GM18502 (cell line): ENCODE measurements around the gene GLRX.

Experiments used
- ATAC-seq: cut with Tn5 transposase; IDR thresholded peaks from one replicate; pipeline ENCODE4 v1.9.1; 2021; ENCODE audit warnings: mild to moderate bottlenecking; ENCODE audit not compliant: unreplicated experiment, poor library complexity

Gene GLRX, protein sequence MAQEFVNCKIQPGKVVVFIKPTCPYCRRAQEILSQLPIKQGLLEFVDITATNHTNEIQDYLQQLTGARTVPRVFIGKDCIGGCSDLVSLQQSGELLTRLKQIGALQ

DNA sequence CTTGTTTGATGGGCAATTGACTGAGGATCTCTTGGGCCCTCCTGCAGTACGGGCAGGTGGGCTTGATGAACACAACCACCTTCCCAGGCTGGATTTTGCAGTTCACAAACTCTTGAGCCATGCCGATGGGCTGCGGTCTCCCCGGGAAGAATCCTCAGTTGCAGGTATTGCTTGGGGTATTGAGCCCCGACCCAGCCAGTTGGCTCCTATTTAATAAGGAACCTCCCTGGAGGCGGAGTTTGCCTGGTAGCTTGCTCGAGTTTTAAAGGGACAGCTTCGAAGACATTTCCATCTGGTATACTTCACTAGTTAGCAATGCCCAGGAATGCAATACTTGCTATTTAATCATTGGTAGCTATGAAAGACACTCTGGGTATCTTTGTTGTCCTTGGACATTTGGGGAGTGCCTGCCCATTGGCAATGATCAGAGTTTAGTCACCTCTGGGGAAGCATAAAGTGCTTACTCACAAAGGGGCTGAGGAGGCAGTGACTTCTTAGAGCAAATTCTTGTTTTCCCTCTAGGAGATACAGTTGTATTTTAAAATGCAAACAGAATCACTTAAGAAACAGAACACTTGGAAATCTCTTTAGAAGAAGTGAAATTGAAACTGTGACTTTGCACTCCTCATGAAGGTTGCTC, at the start of gene GLRX:
Gene GLRX, minus strand, starts transcription at position 185 of the 640 bp plus-strand sequence. Its CDS starts 64 bp downstream, at position 121.
- peak; percentile 46 for ATAC-seq

DNA sequence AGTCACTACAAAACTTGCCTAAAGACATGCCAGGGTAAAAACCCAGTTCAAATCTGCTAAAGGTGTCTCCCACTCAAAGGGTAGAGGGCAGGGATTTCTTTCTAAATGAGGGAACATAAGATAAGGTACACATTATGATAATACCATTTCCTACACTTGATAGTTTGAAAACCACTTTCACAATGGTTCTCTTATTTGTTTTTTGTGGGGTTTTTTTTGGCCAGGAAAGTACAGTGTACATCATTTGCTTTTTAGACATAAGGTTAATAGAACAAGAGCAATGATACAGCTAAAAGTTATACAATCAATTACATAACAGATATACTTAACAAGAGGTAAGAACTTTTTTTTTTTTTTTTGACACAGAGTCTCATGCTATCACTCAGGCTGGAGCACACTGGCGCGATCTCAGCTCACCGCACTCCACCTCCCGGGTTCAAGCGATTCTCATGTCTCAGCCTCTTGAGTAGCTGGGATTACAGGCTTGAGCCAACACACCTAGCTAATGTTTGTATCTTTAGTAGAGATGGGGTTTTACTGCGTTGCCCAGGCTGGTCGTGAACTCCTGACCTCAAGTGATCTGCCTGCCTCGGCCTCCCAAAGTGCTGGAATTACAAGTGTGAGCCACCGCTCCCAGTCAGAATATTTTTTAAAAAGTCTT, 48.8 kb upstream of the GLRX start:
- ATAC-seq: no peak

DNA sequence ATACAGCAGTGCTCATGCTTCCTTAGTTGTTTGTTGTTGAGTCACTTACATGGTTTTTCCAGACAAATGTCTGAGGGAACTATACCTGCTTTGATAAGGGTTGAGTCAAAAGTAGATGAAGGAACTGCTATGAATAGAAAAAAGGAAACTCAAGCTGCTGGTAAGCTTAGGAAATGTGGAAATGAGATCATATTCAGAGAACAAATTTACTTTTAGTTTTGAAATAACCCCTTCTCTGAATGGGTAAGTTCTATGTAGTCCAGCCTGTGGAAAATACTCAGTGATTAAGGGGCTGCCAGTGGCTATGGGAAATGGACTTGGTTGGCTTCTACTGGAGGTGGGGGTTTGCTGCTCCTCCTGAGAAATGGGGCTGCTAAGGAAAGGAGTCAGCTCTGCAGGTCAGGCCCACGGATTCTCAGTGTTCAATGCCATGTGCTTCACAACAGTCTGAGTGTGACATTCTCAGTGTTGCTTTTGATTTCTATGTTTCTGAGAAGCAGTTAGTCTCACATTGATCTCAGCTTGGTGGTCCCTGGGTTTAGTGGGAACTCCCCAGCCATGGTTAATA, 47.7 kb upstream of the GLRX start:
- peak; percentile 70 for ATAC-seq

DNA sequence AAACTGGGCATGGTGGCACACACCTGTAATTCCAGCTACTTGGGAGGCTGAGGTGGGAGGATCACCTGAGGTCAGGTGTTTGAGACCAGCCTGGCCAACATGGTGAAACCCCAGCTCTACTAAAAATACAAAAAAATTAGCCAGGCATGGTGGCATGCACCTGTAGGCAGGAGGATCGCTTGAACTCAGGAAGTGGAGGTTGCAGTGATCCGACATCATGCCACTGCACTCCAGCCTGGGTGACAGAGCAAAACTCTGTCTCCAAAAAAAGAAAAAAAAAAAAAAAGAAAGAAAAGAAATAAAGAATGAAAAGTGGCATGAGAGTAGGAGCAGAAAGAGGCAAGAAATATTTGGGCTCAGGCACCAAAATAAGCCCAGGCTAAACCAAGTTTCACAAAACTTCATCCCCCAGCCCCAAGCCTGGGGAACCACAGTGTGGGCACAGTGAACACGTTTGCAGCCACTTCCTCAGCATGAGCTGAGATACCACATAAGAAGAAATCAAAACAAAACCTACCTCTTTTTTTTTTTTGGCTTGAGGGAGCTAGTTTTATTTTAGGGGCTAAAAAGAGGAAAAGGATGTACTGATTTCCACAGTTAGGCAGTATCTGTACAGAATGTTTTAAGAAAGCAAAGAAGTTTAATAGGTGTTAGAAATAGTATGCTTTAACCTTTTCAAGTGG, 46.8 kb upstream of the GLRX start:
- peak; percentile 57 for ATAC-seq

DNA sequence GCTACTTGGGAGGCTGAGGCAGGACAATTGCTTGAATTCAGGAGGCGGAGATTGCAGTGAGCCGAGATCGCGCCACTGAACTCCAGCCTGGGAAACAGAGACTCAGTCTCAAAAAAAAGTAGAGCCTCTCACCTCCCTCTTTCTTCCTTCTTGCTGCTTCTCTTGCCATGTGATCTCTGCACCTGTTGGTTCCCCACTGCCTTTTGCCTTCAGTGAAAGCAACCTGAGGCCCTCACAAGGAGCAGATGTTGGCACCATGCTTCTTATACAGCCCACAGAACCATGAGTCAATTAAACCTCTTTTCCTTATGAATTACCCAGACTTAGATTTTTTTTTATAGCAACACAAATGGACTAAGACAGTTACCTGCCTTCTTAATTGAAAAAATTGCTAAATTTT, 45.6 kb upstream of the GLRX start:
- ATAC-seq: no peak

DNA sequence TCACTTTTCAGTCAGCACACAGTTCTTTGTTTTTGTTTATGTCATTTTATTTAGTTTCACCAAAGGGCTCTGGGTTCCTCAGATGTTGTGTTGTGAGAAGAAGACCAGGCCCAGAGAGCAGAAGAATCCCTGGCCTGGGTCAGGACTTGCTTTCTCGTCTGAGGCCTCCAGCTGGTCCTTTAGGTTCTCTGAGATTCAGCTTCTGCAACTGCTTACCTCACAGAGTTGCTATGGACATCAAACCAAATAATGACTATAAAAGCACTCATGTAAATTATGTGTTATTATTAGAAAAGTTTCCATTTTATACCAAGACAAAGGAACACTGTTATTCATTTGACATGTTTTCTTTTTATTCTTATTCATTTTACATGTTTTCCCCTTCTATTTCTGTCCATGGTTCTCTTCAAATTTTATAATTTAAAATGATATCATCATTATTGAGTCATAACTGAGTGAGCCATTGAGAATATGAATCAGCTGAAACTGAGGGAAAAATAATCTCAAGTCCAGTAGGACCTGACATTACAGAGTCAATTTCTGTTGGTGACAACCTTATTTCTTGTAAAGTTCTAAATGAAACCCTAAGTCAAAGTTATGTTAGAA, 44.0 kb upstream of the GLRX start:
- no peak for ATAC-seq

DNA sequence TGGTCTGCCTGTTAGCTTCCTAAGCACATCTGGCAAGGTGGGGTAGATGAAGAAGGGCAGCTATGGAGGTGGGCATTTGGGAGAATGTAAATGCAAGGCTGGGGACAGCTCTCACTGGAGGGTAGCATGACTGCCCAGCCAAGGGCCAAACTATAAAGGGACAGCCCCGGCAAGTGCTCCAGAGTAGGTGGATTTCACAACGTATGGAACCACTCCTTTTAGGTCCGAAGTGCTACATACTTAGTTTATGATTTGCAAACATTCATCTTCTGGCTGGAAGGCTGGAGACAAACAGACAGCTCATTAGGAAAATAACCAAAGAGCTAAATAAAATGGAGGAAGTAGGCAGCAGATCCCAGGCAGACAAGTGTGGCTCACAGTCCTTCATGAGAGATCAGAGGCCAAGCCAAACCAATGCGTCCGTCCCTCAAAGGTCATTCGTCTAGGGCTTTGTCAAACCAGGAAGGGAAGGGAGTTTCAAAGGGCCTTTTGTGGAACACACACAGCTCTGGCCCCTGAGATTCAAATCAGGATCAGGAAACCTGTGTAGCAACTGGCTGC, 42.5 kb upstream of the GLRX start:
- no peak for ATAC-seq

DNA sequence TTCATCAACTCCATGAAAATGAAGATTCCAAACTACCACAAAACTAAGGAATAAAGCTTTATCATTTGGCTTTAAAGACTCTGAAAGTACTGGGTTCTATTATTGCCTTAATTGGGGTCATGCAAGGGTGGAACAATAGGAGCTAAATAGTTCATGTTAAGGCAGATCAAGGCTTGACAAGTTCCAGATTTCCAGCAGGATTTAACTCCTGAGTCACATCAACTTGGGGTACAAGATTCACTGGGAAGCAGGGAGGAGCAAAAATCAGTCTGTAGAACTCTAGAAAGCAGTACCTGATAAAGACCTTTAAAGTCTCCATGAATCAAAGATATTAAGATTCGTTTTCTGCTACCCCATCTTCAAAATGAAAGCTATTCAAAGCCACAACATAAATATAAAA, 41.9 kb upstream of the GLRX start:
- no peak for ATAC-seq

DNA sequence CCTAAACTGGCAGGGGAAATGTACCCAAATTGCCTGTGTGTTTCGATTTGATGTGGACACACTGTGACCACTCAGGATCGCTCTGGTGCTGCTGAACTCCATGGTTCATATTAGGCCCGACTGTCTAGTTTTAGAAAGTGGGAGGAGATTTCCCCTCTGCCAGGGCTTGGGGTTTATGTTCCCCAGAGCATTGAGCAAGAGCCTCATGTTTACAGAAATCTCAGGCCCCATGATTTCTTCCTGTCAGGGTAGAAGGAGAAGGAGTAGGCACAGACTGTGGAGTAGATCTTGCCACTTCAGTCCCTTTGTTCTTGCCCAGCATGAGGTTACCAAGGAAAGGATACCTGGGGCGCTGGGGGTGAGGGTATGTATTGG, 40.8 kb upstream of the GLRX start:
- ATAC-seq: no peak

DNA sequence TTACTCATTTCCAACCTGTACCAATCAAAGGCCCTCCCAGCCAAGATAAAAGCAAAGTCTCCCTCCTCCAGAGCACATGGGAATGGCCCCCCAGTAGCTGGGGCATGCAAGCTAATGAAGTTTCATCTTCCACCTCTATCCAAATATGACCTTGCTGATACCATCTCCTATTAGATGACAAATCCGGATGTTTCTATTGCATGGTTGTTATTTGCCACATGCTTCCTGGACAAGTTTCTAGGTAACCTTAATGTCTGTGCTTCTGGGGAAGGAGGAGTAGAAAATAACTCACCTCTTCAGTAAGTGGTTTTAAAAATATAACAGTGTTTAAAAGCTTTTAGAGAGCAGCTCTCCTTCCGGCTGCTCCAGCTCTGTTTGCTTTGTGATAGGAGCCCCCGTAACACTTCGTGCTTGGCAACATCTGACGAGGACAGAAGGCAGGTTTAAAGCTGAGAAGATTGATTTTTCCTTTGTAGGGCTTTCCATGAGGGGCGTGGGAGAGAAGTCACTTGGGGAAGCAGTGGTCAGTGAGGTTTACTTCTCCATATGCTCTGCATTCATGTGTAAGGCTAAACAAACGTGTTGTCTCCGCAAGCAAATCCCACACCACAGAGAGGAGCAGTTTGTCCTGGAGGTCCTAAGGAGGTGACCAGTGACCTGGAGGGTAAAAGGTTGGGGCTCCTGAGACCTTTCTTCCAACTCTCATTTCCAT, 40.3 kb upstream of the GLRX start:
- no peak for ATAC-seq

DNA sequence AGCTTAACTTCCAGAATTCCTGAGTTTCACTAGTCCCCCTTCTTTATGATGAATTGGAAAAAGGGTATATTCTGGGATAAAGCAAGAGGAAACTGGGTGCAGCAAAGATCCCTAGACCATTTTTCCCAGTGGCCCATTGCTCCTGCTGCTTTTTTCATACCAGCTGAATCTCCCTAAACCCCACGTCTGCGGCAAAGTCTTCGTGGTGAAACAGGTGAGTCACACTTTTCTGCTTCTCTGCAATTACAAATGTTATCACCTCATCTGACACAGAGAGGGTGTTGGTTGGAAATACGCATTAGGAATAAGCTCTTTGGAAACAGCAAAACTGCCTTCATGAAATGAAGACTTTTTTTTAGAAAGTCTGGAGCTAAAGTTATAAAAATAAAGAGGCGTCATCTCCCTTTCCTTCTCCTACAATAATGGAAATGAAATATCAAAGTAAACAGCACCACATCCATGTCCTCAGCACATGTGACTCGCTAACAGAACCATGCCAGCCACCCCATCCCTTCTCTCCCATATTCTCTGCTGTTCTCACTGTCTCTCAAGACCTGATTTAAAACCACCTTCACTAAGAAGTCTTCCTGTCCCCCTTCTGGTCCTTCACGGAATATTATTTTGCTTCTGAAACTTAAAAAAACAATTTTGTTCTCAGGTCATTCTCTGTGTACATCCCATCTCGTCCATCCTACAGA, 39.5 kb upstream of the GLRX start:
- no peak for ATAC-seq

DNA sequence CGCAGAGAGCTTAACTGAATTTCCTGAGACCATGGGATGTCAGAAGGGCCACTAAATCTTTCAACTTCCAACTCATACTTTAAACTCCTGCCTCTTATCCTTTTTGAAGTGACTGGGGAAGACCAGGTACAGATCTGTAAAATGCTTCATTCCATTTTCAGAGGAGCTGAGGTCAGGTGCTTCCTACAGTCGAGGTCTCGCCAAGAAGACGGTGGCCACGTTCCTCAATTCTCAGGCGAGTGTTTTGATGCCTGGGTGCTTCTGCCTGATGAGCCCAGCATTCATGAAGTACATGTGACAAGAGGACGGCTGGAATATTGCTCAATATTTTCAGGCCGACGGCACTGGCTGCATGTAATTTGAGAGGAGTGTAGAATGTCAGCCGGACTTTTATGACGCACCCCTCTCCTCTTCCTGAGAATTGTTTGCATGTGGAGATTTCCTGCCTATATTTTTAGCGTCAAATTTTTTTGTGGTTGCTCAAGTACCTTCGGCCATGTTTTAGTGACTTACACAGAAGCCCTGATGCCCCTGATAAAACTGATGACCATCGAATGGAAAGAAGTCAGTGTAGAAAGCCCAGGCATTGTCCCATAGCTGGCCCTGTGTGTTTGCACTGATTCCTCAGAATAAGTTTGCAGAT, 38.8 kb upstream of the GLRX start:
- ATAC-seq: no peak

DNA sequence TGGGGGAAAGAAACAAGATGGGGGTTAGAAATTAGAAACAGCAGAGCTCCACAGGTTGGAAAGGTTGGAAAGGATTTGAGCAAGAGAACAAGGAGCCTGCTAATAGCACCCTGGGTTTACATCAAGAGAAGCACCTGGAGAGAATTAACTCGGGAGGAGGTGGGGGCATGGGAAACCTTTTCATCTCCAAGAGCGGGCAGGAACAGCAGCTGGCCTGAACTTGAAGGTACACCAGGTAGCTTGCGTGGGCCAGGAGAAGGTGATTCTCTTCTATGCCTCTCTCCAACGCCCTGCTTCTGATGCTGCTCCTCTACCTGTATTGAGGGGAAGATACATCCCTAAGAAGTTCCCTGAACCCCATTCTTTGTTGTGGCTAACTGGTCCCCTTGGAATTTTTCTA, 37.1 kb upstream of the GLRX start:
- no peak for ATAC-seq

DNA sequence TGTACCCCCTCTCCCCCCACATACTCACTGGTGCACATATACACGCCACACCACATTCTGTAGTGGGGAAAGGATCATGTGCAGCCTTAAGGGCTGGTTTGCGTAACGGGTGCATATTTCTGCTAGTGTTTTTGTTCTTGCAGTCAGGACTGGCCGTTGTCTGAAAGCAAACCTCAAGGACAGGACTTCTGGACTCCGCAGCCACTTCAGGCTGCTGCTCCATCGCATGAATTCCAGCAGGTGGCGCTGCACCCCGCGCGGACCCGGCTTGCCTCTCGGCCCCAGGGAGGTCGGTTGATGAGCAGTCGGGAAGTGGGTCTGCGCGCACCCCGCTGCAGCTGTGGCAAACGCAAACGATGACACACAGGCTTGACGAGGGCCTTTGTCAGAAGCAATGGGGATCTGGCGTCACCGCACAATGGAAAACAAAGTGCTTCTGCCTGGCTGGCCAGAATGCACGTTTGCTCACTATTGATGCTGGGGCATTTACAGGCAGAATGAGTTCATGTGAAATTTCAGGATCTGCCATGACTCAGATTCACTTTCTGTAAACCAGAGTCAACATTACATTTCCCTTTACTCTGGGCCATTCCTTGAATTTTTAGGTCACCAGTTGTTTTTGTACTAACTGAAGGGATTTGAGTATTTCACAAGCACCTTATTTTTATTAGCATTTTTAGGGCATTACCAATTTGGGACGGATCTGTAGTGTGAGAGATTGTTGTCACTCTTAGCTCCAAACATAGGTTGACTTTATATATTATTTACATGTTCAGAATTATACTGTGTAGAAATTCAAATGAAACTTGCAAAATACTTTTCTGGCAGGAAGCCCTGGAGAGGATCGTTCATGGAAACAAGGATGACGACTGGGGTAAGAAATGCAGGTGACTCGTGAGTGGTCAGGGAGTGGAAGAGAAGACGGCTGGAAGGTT, 36.4 kb upstream of the GLRX start:
- ATAC-seq: peak; percentile 82

DNA sequence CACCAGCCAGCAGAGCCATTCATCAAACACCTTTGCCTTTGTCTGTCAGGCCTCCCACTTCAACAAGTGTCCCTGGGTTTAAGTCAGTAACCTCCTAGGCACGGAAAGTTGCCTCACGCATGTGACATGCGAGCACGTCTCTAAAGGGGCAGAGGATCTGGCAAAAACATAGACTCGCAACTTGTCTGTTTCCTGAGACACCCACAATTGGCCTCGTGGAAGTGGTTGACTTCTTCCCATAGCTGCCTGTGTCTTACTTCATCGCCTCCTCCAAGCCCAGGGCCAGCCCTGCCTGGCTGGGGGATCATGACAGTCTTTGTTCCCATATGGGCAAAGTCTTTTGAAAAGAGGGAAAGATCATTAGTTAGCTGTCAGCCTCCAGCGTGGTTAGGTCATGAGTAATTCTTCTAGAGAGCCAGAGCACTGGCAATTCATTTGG, 35.5 kb upstream of the GLRX start:
- ATAC-seq: no peak

DNA sequence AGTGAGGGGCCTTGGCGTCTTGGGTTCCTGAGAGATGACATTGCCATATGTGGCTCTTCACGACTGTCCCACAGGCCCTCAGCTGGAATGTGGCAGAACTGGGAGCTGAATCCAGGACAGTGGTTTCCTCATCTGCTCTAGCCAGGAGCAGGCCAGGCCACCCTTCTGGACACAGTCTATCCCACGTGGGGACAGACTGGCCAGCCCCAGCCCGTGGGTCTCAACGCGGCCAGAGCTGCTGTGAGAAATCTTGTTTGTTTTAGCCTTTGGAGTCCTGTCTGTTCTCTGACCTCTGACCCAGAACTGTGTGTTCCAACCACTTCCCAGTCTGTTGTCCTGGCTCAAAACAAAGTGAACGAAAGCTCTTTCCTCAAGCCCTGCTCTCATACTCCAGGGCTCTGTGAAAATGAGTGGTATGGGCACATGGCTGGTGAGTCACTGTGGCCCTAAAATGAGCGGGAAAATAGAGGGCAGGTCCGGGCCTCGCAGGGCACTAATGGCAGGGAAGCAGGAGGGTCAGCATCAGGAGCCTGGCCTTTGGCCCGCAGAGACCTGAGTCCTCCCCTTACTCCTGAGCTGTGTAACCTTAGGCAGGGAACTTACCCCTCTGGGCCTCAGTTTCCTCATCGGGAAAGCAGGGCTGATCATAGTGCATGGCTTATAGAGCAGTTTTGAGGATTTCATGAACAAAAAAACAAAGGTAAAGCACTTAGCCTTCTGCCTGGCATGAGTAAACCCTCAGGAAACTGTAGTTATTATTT, 34.8 kb upstream of the GLRX start:
- ATAC-seq: no peak

DNA sequence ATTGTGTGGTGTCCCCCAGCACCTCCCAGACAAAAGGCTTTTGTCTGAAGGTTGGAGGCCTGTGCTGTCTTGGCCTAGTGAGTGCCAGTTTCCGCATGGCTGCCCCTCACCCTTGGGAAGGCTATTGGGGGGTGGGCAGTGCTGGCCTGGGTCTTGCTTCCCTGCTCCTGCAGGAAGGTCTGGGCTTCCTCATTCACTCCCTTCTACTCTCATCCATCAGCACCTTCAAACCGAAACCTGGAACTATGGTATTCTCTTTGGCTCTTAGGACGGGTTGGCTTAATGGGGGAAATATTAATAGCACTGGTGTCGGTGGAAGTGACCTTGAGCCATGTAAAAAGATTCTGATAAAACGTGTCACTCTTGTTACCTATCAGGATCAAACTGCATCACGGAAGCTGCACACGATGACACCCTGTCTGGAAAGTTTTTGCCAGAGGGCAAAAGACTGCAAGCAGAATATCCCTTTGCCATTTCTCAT, 34.0 kb upstream of the GLRX start:
- no peak for ATAC-seq
